NCI-H460 (cell line): ENCODE measurements around the gene ATG10. TPM values are rescaled to one million over a fixed set of nuclear protein-coding genes. Genes with fewer than 3 reads are reported as not detected.
"Not testable (repeated sequence)": the region's sequence is repeated elsewhere in the genome, so short reads cannot be mapped to it uniquely, and the experiment has no call there.

Source experiments
- DNase-seq: peaks from one replicate; pipeline ENCODE4 v3.0.0-alpha.2; 2016; ENCODE audit warnings: low read depth; ENCODE audit errors: extremely low read depth
- polyA plus RNA-seq: library from polyadenylated mRNA; depleted of rRNA; stranded (reverse); fragments of >200 nt; gene quantifications from 2 replicates; pipeline ENCODE4 v1.2.3, GENCODE V29; 2014; cell fraction: nucleus; rRNA removed
- total RNA-seq: library from RNA; depleted of rRNA; stranded (reverse); fragments of >200 nt; shearing (Covaris generic); gene quantifications from 2 replicates; pipeline ENCODE4 v1.2.3, GENCODE V29; 2014; rRNA removed

ATG10 gene
- 9.0 and 11.0 TPM in 2 replicates for total RNA-seq
- polyA plus RNA-seq: 2.0 and 8.0 TPM in 2 replicates

- DNase-seq: peak; percentile 86
Observed at GRCh38 chr5:81971712-81972491, at the start of gene ATG10. TSS of gene ATG10 (plus strand) at chr5:81972023. CDS start at chr5:81987571, 15,548 bp downstream.

GRCh38 chr5:81922854-81923279 is 49.0 kb upstream of the ATG10 start:
- DNase-seq: no peak

- no peak for DNase-seq
Observed at GRCh38 chr5:81924442-81924841, 47.4 kb upstream of the ATG10 start.

GRCh38 chr5:81925009-81925408 is 46.8 kb upstream of the ATG10 start:
- no peak for DNase-seq

GRCh38 chr5:81925981-81926380 is 45.8 kb upstream of the ATG10 start:
- no peak for DNase-seq

- DNase-seq: no peak
Observed at GRCh38 chr5:81936066-81936465, 35.8 kb upstream of the ATG10 start.

- no peak for DNase-seq
Observed at GRCh38 chr5:81936750-81937149, 35.1 kb upstream of the ATG10 start.

- DNase-seq: no peak
Observed at GRCh38 chr5:81942746-81943145, 29.1 kb upstream of the ATG10 start.

GRCh38 chr5:81948349-81948748 is 23.5 kb upstream of the ATG10 start:
- no peak for DNase-seq

GRCh38 chr5:81949462-81949861 is 22.4 kb upstream of the ATG10 start:
- DNase-seq: no peak

GRCh38 chr5:81950996-81951395 is 20.8 kb upstream of the ATG10 start:
- no peak for DNase-seq

GRCh38 chr5:81954796-81955195 is 17.0 kb upstream of the ATG10 start:
- DNase-seq: not testable (repeated sequence)

GRCh38 chr5:81958129-81958528 is 13.7 kb upstream of the ATG10 start:
- not testable (repeated sequence) for DNase-seq

GRCh38 chr5:81961651-81962440 is 10.0 kb upstream of the ATG10 start:
- no peak for DNase-seq

GRCh38 chr5:81963544-81963943 is 8.3 kb upstream of the ATG10 start:
- no peak for DNase-seq

- no peak for DNase-seq
Observed at GRCh38 chr5:81965524-81965923, 6.3 kb upstream of the ATG10 start.

GRCh38 chr5:81969226-81969625 is 2.6 kb upstream of the ATG10 start:
- DNase-seq: no peak

- DNase-seq: no peak
Observed at GRCh38 chr5:81969912-81970311, 1.9 kb upstream of the ATG10 start.

GRCh38 chr5:81971111-81971711 is 612 bp upstream of the ATG10 start:
- peak; percentile 6 for DNase-seq

GRCh38 chr5:81972492-81972783 is 615 bp downstream of the ATG10 start:
- DNase-seq: no peak

- DNase-seq: no peak
Observed at GRCh38 chr5:81980160-81980559, 8.3 kb downstream of the ATG10 start.
